Natural killer cell (primary cell): ENCODE results near the gene FBXW12. TPM values are rescaled to one million over a fixed set of nuclear protein-coding genes. Genes with fewer than 3 reads are reported as not detected.

Experiments used
- ATAC-seq, 3 donors: fragments of 150-1000 bp in 2 of 3; fragments of 200-7000 bp in 1 of 3; cut with Tn5 transposase; 1 replicate in 1 of 3; 2 replicates in 2 of 3; pipeline ENCODE4 v1.10.0; 2021; ENCODE audit warnings: mild to moderate bottlenecking in 2 of 3, moderate library complexity in 2 of 3
- DNase-seq, 2 donors: peaks; one replicate each; pipeline versions ENCODE4 v3.0.0 to v3.0.0-alpha.2; 2013 to 2021; ENCODE audit warnings: mixed read lengths in 1 of 2
- H3K27ac ChIP-seq: one replicate; pipeline ENCODE4 v1.5.1; 2013; ENCODE audit warnings: mild to moderate bottlenecking, low read length
- H3K27me3 ChIP-seq: one replicate; pipeline ENCODE4 v1.6.1; 2013; ENCODE audit warnings: low read length; ENCODE audit not compliant: control insufficient read depth, insufficient read depth
- H3K36me3 ChIP-seq: one replicate; pipeline ENCODE4 v1.6.1; 2013; ENCODE audit warnings: low read length; ENCODE audit not compliant: control insufficient read depth, insufficient read depth
- H3K4me1 ChIP-seq: one replicate; pipeline ENCODE4 v1.6.1; 2013; ENCODE audit warnings: low read length; ENCODE audit not compliant: control insufficient read depth, insufficient read depth
- H3K4me3 ChIP-seq: one replicate; pipeline ENCODE4 v1.5.1; 2013; ENCODE audit warnings: low read length
- H3K9me3 ChIP-seq: one replicate; pipeline ENCODE4 v1.6.1; 2013; ENCODE audit warnings: low read length; ENCODE audit not compliant: control insufficient read depth, insufficient read depth
- H3K27ac Mint-ChIP-seq, 2 donors: one replicate each; pipeline ENCODE4 v1.8.0; 2022; ENCODE audit warnings: mild to moderate bottlenecking in 2 of 2, mixed read lengths in 2 of 2, moderate library complexity in 1 of 2
- H3K27me3 Mint-ChIP-seq, 2 donors: one replicate each; pipeline ENCODE4 v1.8.0; 2022; ENCODE audit warnings: low read depth in 2 of 2, mixed read lengths in 2 of 2
- H3K36me3 Mint-ChIP-seq: one replicate; pipeline ENCODE4 v1.8.0; 2022; ENCODE audit warnings: mixed read lengths
- H3K4me1 Mint-ChIP-seq, 2 donors: one replicate each; pipeline ENCODE4 v1.8.0; 2022; ENCODE audit warnings: mixed read lengths in 2 of 2
- H3K4me3 Mint-ChIP-seq: one replicate; pipeline ENCODE4 v1.8.0; 2022; ENCODE audit warnings: mild to moderate bottlenecking, moderate library complexity, mixed read lengths
- H3K9me3 Mint-ChIP-seq, 2 donors: one replicate each; pipeline ENCODE4 v1.8.0; 2022; ENCODE audit warnings: mixed read lengths in 2 of 2
- WGBS: methylation state at CpG from one replicate; pipeline ENCODE4 v1.1.7; 2013; ENCODE audit warnings: missing lambda C conversion rate; ENCODE audit not compliant: insufficient coverage; 5-methylcytosine and 5-hydroxymethylcytosine counted together
- intact Hi-C: fragments of 100-400 bp; cut with micrococcal nuclease; formaldehyde crosslinking; loops from one replicate; pipeline ENCODE4 v1.14.2; 2022
- total RNA-seq, 4 donors: library from RNA; stranded (reverse); fragments of 120-200 nt in 1 of 4; gene quantifications; one replicate each; pipeline versions ENCODE4 v1.2.3 to v1.2.4, GENCODE V29; 2013 to 2022
- TF ChIP-seq, protein P1 (sequence below): fragments of 200-600 bp; IDR thresholded peaks from one replicate; pipeline ENCODE4 v1.8.0; 2022; ENCODE audit warnings: antibody characterized with exemption

The FBXW12 gene
- total RNA-seq, 3 donors from 2014 or later (not counting 1 experiment from before 2014, with no cell fraction given), result 0.25 TPM; not detected in 2

DNA sequence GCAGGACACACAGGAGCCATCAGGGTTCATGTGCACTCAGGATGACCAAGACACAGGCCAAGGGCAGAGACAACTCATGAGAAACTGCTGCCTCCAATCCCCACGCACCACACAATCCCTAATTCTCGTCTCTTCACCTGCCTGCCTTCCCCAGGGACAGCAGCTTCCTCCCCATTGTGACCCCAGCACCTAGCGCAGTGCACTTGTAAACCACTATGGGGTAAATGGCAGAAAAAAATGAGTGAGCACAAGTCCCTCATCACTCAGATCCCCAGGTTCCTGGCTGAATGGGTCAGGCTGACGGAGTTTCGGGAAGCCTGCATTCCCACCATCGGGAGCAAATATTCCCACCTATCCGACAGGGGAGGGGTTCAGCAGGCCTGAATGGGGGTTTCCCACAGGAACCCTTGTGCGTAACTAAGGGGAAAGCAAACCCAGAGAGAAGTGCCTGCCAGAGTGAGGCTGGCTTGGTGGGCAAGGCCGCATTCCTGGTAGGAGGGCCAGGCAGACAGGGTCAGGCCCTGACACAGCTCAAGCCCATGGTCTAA lies 39.1 kb downstream of the FBXW12 start:
- H3K4me3 ChIP-seq, result no peak overlapping the region
- no peaks in the 10 kb centered on the region for H3K9me3 Mint-ChIP-seq
- DNase-seq, result no peak
- no peak overlapping the region for H3K4me3 Mint-ChIP-seq
- H3K27ac Mint-ChIP-seq, result no peak overlapping the region
- no peak overlapping the region for H3K27ac ChIP-seq
- H3K36me3 Mint-ChIP-seq, result no peaks in the 10 kb centered on the region
- H3K4me1 Mint-ChIP-seq, result no peaks in the 10 kb centered on the region
- intact Hi-C loops, result no loop called here
- H3K27me3 Mint-ChIP-seq, result no peaks in the 10 kb centered on the region
- no peaks in the 10 kb centered on the region for H3K4me1 ChIP-seq
- TF ChIP-seq, protein P1, sequence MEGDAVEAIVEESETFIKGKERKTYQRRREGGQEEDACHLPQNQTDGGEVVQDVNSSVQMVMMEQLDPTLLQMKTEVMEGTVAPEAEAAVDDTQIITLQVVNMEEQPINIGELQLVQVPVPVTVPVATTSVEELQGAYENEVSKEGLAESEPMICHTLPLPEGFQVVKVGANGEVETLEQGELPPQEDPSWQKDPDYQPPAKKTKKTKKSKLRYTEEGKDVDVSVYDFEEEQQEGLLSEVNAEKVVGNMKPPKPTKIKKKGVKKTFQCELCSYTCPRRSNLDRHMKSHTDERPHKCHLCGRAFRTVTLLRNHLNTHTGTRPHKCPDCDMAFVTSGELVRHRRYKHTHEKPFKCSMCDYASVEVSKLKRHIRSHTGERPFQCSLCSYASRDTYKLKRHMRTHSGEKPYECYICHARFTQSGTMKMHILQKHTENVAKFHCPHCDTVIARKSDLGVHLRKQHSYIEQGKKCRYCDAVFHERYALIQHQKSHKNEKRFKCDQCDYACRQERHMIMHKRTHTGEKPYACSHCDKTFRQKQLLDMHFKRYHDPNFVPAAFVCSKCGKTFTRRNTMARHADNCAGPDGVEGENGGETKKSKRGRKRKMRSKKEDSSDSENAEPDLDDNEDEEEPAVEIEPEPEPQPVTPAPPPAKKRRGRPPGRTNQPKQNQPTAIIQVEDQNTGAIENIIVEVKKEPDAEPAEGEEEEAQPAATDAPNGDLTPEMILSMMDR, result no peak
- WGBS, result 91% methylated on average over 9 of the region's 9 CpGs
- H3K27me3 ChIP-seq, result no peaks in the 10 kb centered on the region
- no peaks in the 10 kb centered on the region for H3K9me3 ChIP-seq
- ATAC-seq, result no peak
- H3K36me3 ChIP-seq, result no peaks in the 10 kb centered on the region

DNA sequence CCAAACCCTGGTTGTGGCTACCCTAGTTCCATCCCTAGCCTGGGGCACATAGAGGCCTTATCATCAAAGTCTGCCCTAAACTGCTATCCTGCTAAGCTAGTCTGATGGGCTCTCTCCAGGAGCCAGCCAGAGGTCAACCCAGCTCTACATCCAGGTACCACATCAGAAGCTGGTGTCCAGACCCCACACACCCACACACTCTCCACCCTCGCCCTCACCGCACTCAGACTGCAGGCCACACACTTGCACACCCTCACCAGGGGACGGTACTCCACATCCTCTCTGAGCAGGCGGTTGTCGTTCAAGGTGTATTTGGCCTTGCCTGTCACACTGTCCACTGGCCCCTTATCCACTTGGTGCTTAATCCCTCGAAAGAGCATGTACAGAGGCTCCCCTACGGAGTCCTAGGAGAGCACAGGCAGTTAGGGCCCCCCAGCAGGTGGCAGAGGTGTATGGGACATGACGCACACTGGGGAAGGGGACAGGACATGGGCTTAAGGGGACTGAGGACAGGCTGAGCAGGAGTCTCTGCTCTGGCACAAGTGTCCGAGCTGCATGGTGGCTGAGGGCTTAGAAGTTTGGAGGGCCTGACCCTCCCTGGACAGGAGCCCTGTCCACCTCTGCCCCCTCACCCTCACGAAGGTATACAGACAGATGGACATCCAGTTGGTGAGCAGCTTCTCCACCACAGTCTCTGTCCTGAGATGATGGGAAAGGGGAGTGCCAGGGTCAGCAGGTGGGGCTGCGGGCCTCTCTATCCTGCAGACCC lies 39.8 kb downstream of the FBXW12 start:
- Histone ChIP-seq H3K4me3 (no peak overlapping the region), H3K36me3 (no peaks in the 10 kb centered on the region), H3K27me3 (no peaks in the 10 kb centered on the region), H3K27ac (no peak overlapping the region), H3K4me1 (no peaks in the 10 kb centered on the region), H3K9me3 (no peaks in the 10 kb centered on the region)
- TF ChIP-seq, protein P1, result no peak
- H3K27ac Mint-ChIP-seq, result no peak overlapping the region
- H3K4me3 Mint-ChIP-seq, result no peak overlapping the region
- no peak for ATAC-seq
- H3K36me3 Mint-ChIP-seq, result no peaks in the 10 kb centered on the region
- 78% methylated on average over 10 of the region's 11 CpGs for WGBS
- no peaks in the 10 kb centered on the region for H3K4me1 Mint-ChIP-seq
- intact Hi-C loops, result no loop called here
- DNase-seq, result no peak
- H3K9me3 Mint-ChIP-seq, result no peaks in the 10 kb centered on the region
- H3K27me3 Mint-ChIP-seq, result no peaks in the 10 kb centered on the region

GRCh38 chr3:48412375-48413001 lies 40.5 kb downstream of the FBXW12 start:
- Mint-ChIP-seq H3K27ac (no peak overlapping the region), H3K36me3 (no peaks in the 10 kb centered on the region)
- 91% methylated on average over 19 of the region's 19 CpGs for WGBS

More at GRCh38 chr3:48412375-48413001, 40.5 kb downstream of the FBXW12 start:
- Mint-ChIP-seq H3K27me3 (no peaks in the 10 kb centered on the region), H3K4me3 (no peak overlapping the region), H3K4me1 (no peaks in the 10 kb centered on the region), H3K9me3 (no peaks in the 10 kb centered on the region)
- TF ChIP-seq, protein P1, result no peak
- DNase-seq (no peak), ATAC-seq (no peak)
- no peaks in the 10 kb centered on the region for H3K9me3 ChIP-seq
- intact Hi-C loops, result no loop called here
- no peak overlapping the region for H3K4me3 ChIP-seq
- H3K36me3 ChIP-seq, result no peaks in the 10 kb centered on the region
- H3K27ac ChIP-seq, result no peak overlapping the region
- no peaks in the 10 kb centered on the region for H3K4me1 ChIP-seq
- no peaks in the 10 kb centered on the region for H3K27me3 ChIP-seq
